SJCRH30 (cell line): ENCODE data around the gene HDAC11. TPM values are rescaled to one million over a fixed set of nuclear protein-coding genes. Genes with fewer than 3 reads are reported as not detected.

Experiments
- DNase-seq, 2 experiments: peaks; one replicate each; pipeline ENCODE4 v3.0.0-alpha.2; 2015 to 2020
- H3K27ac ChIP-seq: fragments of 250-450 bp; sonication (Bioruptor Pico); 2 replicates; pipeline ENCODE4 v1.5.1; 2020; ENCODE audit warnings: mild to moderate bottlenecking, moderate library complexity
- H3K27me3 ChIP-seq: fragments of 250-450 bp; sonication (Bioruptor Pico); 2 replicates; pipeline ENCODE4 v1.5.1; 2020; ENCODE audit warnings: mild to moderate bottlenecking, moderate library complexity
- H3K36me3 ChIP-seq: fragments of 250-450 bp; sonication (Bioruptor Pico); 2 replicates; pipeline ENCODE4 v1.5.1; 2020; ENCODE audit warnings: mild to moderate bottlenecking, moderate library complexity
- H3K4me1 ChIP-seq: fragments of 250-450 bp; sonication (Bioruptor Pico); 2 replicates; pipeline ENCODE4 v1.5.1; 2020; ENCODE audit warnings: mild to moderate bottlenecking, moderate library complexity
- H3K4me3 ChIP-seq: fragments of 250-450 bp; sonication (Bioruptor Pico); 2 replicates; pipeline ENCODE4 v1.5.1; 2020; ENCODE audit warnings: mild to moderate bottlenecking, moderate library complexity
- H3K9me3 ChIP-seq: fragments of 250-450 bp; sonication (Bioruptor Pico); replicated peaks from 2 replicates; pipeline ENCODE4 v1.5.1; 2020; ENCODE audit warnings: mild to moderate bottlenecking, moderate library complexity
- total RNA-seq: library from RNA; depleted of rRNA; stranded (reverse); fragments of >200 nt; shearing (Covaris generic); gene quantifications from 2 replicates; pipeline ENCODE4 v1.2.3, GENCODE V29; 2014

Gene HDAC11
- total RNA-seq, 1 experiment from 2014 or later, result 30.7 TPM

DNA sequence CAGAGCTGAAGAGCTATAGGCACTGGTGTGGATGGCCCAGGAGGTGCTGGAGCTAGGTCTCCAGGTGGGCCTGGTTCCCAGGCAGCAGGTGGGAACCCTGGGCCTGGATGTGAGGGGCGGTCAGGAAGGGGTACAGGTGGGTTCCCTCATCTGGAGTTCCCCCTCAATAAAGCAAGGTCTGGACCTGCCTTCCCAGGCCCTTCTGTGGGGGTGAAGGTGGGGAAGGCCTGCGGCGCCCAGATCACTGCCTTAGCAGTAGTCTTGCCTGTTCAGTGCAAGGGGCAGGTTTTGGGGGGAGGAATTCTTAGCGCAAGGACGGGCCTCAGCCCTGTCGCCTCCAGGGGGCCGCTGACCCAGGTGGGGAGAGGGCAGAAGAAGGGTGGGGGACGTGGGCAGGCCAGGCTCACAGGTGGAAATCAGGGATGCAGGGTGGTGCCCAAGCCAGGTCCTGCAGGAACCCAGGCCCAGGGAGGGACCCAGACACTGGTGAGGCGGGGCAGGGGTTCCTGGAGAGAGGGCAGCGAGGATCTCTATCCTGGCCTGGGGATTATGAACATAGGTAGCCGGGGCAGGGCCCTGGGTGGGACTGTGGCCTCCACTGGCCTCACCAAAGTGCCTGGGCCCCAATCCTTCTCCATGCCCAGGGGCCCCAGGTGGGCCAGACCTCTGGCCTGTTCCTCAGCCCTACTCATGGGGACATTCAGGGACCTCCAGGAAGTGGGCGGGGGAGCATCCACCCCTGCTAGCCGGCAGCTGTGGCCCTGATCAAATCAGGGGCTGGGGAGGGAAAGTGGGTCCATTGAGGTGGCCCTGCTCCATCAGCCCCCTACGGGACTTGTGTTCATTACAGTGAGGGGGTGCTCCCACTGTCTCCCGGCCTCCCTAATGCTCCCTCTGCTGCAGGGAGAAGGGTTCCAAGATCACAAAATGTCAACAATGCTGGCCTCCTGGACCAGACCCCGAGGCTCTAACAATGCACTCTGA lies 25.3 kb downstream of the HDAC11 start:
- Histone ChIP-seq H3K4me1 (peaks cover 8% of the 10 kb centered on the region; the same call in 1 of the 2 replicates), H3K27ac (no peak overlapping the region), H3K36me3 (no peaks in the 10 kb centered on the region), H3K9me3 (no peaks in the 10 kb centered on the region), H3K4me3 (no peak overlapping the region), H3K27me3 (no peaks in the 10 kb centered on the region)
- DNase-seq, result no peak

DNA sequence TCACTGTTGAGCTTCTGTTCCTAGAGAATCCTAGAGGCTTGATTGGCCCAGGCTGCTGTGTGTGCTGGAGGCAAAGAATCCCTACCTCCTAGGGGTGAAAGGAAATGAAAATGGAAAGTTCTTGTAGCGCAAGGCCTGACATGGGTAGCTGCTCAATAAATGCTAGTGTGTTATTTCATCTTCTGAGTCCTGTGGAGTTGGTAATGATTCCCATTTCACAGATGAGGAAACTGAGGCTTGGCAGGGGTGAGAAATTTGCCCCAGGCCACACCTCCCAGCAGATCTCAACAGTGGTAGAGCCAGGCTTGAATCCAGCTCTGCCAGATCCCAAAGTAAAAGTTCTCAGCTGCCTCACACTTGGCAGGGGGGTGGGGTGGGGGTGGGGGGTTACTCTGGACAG lies 26.1 kb downstream of the HDAC11 start:
- Histone ChIP-seq H3K4me3 (no peak overlapping the region), H3K9me3 (no peaks in the 10 kb centered on the region), H3K27ac (no peak overlapping the region), H3K4me1 (peaks cover 8% of the 10 kb centered on the region; the same call in 1 of the 2 replicates), H3K36me3 (no peaks in the 10 kb centered on the region), H3K27me3 (no peaks in the 10 kb centered on the region)
- DNase-seq, result no peak

DNA sequence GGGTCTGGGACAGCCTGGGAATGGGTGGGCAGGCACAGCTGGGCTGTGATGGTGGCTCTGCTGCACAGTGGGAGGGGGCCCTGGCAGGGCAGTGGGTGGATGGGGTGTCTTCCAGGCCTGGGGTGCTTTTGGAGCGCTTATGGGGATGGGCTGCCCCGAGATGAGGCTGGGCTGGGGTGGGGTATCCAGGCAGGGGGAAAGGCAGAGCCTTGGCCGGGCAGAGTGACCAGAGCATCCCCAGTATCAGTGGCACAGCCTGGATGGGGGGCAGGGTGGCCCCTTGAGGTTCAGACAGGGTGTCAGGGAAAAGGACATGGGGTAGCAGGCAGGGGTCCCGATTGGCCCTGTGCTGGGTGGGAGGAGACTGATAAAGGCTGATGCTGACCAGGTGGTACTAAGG lies 26.6 kb downstream of the HDAC11 start:
- Histone ChIP-seq H3K9me3 (no peaks in the 10 kb centered on the region), H3K27ac (no peak overlapping the region), H3K4me1 (peaks cover 8% of the 10 kb centered on the region; the same call in 1 of the 2 replicates), H3K27me3 (no peaks in the 10 kb centered on the region), H3K36me3 (no peaks in the 10 kb centered on the region), H3K4me3 (no peak overlapping the region)
- DNase-seq, result no peak

DNA sequence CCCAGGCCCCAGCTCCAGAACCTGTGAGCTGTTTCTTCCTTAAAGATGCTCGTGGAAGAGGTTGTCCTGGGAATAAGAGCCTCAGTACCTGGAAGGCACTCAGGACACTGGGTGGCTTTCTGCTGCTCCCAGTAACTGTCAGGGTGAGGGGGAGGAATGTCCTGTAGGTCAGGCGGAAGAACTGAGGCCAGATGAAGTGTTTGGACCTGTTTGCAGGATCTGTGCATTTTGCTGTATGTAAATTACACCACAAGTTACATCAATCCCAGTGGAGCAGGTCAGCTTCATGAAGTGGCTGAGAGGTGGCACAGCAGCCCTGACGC lies 27.1 kb downstream of the HDAC11 start:
- Histone ChIP-seq H3K36me3 (no peaks in the 10 kb centered on the region), H3K27ac (no peak overlapping the region), H3K27me3 (no peaks in the 10 kb centered on the region), H3K4me1 (peaks cover 8% of the 10 kb centered on the region; the same call in 1 of the 2 replicates), H3K9me3 (no peaks in the 10 kb centered on the region), H3K4me3 (no peak overlapping the region)
- no peak for DNase-seq

DNA sequence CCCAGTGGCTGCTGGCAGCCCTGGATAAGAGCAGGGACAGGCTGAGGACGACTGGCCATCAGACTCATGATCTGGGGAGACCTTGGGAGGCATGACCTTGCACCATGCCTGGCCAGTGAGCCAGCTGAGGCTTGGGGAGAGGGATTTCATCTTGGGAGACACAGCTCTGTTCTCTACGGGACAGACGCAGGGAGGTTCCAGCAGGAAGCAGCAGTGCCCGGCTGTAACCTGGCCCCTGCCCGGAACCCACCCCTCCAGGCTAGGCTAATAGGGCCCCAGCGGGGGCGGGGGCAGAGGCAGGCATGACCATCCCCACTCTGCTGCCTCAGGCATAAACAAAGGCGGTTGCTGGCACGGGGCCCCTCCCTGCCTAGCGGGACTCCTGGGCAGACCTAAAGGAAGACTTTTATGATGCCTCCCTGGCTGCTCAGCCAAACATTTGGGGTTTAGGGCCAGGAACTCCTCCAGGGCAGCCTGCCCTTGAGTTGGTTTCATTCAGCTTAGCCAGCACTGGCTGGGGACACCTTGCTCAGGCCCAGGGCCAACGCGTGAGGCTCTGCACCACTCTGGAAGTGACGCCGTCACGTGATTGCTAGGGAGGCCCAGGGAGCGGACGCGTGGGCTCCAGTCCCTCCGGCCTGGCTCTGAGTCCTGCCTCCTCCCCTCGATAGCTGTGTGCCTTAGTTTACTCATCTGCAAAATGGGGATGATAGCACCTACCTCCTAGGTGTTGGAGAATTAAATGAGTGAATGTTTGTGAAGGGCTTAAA lies 27.6 kb downstream of the HDAC11 start:
- H3K27me3 ChIP-seq, result no peaks in the 10 kb centered on the region
- H3K36me3 ChIP-seq, result no peaks in the 10 kb centered on the region
- H3K4me1 ChIP-seq, result peaks cover 8% of the 10 kb centered on the region; the same call in 1 of the 2 replicates
- H3K4me3 ChIP-seq, result no peak overlapping the region
- no peak overlapping the region for H3K27ac ChIP-seq
- no peaks in the 10 kb centered on the region for H3K9me3 ChIP-seq
- peak; percentile 74 to 77 for DNase-seq

DNA sequence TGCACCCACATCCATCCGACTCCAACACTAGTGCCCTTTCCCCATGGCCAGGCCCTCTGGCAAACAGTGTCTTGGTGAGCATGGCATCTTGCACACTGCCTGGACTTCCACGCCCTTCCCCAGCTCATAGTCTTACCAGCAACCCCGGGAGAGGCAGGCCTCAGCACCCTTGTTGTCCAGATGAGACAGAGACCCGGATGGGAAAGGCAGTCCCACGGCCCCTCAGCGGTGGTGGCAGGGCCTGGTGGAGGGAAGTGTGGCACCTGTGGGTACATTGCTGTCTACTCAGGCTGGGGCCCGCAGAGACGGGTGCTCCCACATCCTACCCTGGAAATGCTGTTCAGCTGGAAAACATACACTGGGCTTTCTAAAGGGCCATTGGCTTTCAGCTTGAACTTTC lies 28.4 kb downstream of the HDAC11 start:
- H3K4me3 ChIP-seq, result no peak overlapping the region
- H3K27me3 ChIP-seq, result no peaks in the 10 kb centered on the region
- no peaks in the 10 kb centered on the region for H3K9me3 ChIP-seq
- no peaks in the 10 kb centered on the region for H3K36me3 ChIP-seq
- H3K27ac ChIP-seq, result no peak overlapping the region
- peaks cover 8% of the 10 kb centered on the region; the same call in 1 of the 2 replicates for H3K4me1 ChIP-seq
- DNase-seq, result no peak

DNA sequence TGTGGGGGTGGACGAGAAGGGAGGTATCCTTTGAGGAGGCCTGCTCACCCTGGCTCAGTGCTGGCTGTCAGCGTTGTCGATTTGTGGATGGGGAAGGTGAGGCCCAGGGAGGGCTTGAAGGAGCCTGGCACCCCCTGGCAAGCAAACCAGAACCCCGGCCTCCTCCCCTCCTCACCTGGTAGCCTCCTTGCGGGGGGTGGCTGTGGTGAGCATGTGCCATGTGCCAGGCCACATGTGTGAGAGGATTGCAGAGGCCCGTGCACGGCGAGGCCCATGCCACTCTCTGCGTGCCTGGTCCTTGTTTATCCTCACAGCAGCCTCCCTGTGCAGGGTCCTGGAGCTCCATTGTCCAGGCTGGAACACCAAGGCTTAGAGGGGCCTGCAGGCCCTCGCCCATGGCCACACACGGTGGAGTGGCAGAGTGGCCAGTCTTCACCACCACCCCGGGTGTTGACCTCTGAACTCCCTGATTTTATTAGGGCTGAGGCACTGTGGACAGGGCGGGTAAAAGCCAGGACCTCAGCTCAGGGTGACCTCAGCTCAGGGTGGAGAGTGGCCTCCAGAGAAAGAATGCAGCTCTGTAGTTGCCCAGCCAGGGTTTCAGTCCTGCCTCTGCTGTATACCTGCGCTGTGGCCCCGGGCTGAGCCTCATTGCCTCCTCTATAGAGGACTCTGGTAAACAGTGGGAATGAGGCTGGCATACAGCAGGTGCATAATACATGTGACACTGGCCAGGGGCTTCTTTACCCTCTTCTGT lies 29.1 kb downstream of the HDAC11 start:
- no peaks in the 10 kb centered on the region for H3K36me3 ChIP-seq
- no peaks in the 10 kb centered on the region for H3K27me3 ChIP-seq
- no peak overlapping the region for H3K27ac ChIP-seq
- no peak for DNase-seq
- H3K4me3 ChIP-seq, result no peak overlapping the region
- peaks cover 8% of the 10 kb centered on the region; the same call in 1 of the 2 replicates for H3K4me1 ChIP-seq
- no peaks in the 10 kb centered on the region for H3K9me3 ChIP-seq

DNA sequence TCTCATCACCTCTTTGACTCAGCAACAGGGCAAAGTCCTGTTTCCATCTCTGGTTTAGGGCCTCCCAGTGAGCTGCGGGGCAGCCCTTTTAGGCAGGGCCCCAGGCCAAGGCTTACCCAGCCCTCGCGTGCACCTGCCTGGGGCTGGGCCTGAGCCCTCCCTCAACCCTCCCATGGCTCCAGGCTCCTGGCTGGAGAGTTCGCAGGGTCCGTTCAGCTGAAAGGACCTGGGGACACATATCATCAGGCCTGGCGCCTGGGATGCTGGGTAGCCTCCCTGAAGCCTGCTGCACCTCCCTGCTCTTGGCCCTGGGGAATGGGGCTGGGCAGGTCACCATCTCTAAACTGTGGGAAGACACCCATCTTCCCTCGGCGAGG lies 29.7 kb downstream of the HDAC11 start:
- Histone ChIP-seq H3K27ac (no peak overlapping the region), H3K4me3 (no peak overlapping the region), H3K36me3 (no peaks in the 10 kb centered on the region), H3K27me3 (no peaks in the 10 kb centered on the region), H3K9me3 (no peaks in the 10 kb centered on the region), H3K4me1 (peaks cover 8% of the 10 kb centered on the region; the same call in 1 of the 2 replicates)
- DNase-seq, result no peak

DNA sequence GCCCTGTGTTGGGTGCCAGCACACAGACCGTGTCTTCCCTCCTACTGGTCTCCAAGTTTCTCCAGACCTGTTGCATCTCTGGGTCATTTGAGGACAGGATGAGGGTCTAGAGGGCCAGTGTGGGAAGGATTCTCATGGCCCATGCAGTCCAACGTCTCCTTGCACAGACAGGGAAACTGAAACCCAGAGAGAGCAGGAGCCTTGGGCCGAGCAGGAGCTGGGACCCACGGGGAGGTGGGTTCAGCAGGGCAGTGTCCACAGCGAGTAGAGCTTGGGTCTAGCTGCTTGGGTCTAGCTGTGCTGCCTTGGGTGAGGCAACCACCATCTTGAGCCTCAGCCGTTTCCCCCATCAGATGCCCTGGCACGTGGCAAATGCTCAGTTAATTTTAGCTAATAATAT lies 32.3 kb downstream of the HDAC11 start:
- Histone ChIP-seq H3K27ac (no peak overlapping the region), H3K4me3 (no peak overlapping the region)
- DNase-seq, result no peak

DNA sequence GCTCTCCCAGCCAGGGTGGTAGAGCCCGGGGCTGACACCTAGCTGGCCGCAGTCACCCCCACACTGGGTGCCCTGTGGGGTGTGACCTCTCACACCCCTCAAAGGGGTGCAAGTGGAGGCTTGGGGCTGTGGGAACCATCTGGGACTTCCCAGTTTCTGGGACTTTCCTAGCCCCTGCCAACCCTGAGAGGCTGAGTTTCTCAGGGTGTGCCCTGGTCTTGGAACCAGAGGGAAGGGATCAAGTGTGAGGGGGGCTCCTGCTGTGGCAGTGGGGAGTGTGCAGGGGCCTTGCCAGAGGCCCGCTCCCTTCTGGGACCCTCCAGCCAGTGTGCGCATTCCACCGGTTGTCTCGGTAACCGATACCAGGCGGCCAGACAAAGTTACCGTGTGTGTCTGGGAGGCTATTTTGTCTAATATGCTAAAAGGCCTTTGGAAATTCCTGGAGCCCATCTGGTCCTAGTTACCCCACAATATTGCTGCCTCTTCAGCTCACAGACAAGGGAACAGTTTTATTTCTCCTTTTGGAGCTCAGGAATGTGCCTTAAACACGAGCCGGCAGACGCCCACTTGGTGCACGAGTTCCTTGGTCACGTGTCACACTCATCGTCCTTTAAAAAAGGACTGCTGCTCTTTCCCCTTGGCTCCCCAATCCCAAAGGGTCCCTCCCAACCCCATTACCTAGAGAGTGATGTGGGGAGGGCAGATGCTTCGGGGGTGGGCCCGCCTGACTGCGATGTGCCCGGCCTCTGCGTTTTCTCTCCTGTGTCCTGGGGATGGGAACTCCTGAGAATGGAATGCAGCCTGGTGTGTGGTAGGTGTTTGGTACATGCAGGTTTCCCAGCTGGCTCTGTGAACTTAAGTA lies 33.2 kb downstream of the HDAC11 start:
- Histone ChIP-seq H3K27me3 (peaks cover 6% of the 10 kb centered on the region), H3K9me3 (no peaks in the 10 kb centered on the region), H3K27ac (no peak overlapping the region), H3K4me3 (no peak overlapping the region), H3K36me3 (no peaks in the 10 kb centered on the region), H3K4me1 (no peaks in the 10 kb centered on the region; the same call in 1 of the 2 replicates)
- no peak for DNase-seq

More for the DNA sequence above, 32.3 kb downstream of the HDAC11 start:
- H3K4me1 ChIP-seq, result peaks cover 6% of the 10 kb centered on the region; the same call in 1 of the 2 replicates
- H3K9me3 ChIP-seq, result no peaks in the 10 kb centered on the region
- no peaks in the 10 kb centered on the region for H3K36me3 ChIP-seq
- H3K27me3 ChIP-seq, result 0 out of 2 replicates have a peak, but pooled peaks cover 3% of the 10 kb centered on the region

DNA sequence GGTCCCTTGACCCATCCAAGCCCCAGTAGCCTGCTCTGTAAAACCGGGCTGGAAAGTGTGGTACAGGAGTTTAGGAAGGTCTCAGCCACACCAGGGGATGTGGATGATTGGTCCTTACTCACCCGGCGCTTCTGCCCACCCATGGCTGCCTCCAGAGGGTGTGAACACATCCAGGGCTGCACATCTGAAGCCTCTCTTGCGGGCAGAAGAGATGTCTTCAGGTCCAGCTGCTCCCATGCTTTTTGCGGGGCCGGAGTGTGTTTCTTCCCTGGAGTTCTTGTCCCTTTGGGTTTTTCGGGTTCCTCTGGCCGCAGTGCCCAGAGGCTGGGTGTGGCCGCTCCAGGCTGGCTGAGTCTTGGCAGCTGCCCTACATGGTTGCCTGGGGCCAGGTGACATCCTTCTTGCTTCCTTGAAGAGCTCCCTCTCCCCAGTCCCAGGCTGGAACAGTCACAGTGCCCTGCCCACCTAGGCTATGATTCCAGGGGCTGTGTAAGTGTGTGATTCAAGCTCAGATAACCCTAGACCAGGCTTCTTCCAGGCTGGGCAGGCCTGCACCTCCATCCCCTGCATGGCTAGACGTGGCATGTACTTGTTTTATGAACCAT lies 33.9 kb downstream of the HDAC11 start:
- Histone ChIP-seq H3K27ac (no peak overlapping the region), H3K9me3 (no peaks in the 10 kb centered on the region), H3K4me1 (no peaks in the 10 kb centered on the region)

DNA sequence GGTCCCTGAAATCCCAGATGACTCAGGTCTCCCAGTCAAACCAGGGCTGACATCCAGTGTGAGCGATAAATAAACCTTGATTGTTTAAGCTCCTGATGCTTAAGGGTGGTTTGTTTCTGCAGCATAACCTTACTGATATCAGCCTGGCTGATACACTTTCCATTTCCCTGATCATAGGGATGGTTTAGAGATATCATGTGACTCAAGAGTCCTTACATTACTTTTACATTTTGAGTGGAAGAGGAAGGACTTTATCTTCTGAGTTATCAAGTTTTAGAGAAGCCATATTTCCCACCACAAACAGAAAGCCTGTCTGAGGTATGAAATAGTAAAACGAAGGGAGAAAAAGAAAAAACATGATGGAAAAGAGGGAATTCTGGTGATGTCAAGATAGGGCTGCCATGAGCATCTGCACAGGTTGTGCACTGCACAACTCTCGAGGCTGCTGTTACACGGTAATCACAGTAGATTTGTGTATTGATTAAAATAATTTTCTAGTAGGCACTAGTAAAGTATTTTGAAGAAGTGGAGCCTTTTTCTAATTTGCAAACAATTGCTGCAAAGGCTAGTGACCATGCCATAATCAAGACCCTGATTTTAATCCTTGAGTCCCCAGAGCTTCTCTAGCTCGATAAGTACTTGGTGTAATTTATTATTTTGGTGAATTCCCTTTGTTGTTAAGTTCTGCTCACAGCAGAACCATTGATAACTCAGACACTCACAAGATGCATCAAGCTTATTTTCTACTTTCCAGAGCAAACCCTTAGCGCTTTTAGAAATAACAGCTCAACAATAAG lies 34.7 kb downstream of the HDAC11 start:
- H3K4me3 ChIP-seq, result no peak overlapping the region
- H3K9me3 ChIP-seq, result no peaks in the 10 kb centered on the region
- H3K4me1 ChIP-seq, result no peaks in the 10 kb centered on the region
- H3K27me3 ChIP-seq, result peaks cover 19% of the 10 kb centered on the region
- no peak for DNase-seq
- no peaks in the 10 kb centered on the region for H3K36me3 ChIP-seq
- H3K27ac ChIP-seq, result no peak overlapping the region

More for the DNA sequence above, 33.9 kb downstream of the HDAC11 start:
- H3K36me3 ChIP-seq, result no peaks in the 10 kb centered on the region
- DNase-seq, result no peak
- H3K4me3 ChIP-seq, result no peak overlapping the region
- peaks cover 14% of the 10 kb centered on the region for H3K27me3 ChIP-seq
